Ovary (tissue), 3 donors: ENCODE results near the gene VIPR1.

Experiments
- CTCF ChIP-seq, 3 donors: fragments of 450-650 bp in 2 of 3; fragments of 200-600 bp in 1 of 3; IDR thresholded peaks; one replicate each; pipeline versions ENCODE4 v1.5.1 to v1.8.0; 2016 to 2022; ENCODE audit warnings: antibody characterized with exemption in 3 of 3, mild to moderate bottlenecking in 1 of 3
- EP300 ChIP-seq: sonication (generic); formaldehyde crosslinking; IDR thresholded peaks from one replicate; pipeline ENCODE4 v1.6.1; 2017; ENCODE audit warnings: antibody characterized with exemption
- POLR2A ChIP-seq: fragments of 450-650 bp; IDR thresholded peaks from one replicate; pipeline ENCODE4 v1.6.1; 2017; ENCODE audit warnings: antibody characterized with exemption, mild to moderate bottlenecking, moderate library complexity
- donor health status: DM: no; HTN: no; CAD: no.

GRCh38 chr3:42509111-42509510, 6.7 kb downstream of the VIPR1 start:
- TF ChIP-seq CTCF (IDR thresholded peaks at IDR 0.05) (no peak), POLR2A (no peak), EP300 (no peak)
